Measurements from ENCODE around the gene FRY. TPM values are rescaled to one million over a fixed set of nuclear protein-coding genes. Genes with fewer than 3 reads are reported as not detected.

The FRY gene
- total and polyA plus RNA-seq, 10 of the 15 experiments (the other 5 are each of a cell fraction or from before 2014, with no cell fraction given) = 0.18 to 1.4 (median 0.30) TPM

DNA sequence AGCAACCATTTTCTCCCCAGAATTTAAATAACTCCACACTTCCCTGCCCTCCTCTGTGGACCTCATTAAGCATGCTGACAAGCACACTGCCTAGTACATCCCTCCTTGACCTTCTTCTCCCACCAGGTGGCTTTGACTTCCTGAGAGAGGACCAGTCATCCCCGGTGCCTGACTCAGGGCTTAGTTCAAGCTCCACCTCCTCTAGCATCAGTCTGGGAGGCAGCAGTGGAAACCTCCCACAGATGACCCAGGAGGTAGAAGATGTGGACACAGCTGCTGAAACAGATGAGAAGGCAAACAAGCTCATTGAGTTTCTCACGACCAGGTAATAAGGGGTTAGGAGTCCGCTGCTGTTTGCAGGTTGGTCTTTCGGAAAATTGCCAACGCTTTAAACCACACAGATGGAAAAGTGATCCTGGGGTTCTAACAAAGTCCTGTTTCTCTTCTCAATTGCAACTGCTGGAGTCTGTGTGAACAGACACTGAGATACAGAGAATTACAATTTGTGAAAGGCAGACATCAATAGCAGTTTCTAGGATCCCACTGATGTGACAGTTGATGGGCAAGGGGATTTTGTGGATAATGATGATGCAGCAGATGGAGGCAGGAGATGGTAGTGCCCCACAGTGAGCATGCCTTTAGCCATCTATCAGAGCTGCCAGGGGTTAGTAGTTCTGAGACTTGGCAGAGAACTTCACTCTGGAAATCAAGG lies 196.9 kb downstream of the FRY start:
- Histone ChIP-seq H3K27ac (ENCODE audit: control insufficient read depth, insufficient read depth) (no peak overlapping the region), H3K27me3 (replicated peaks in 1 of 2; ENCODE audit: control insufficient read depth in 2 of 2, insufficient read depth in 2 of 2, low read length in 1 of 2) (no peaks in the 10 kb centered on the region), H3K9ac (ENCODE audit: control insufficient read depth, insufficient read depth, low read length) (no peak overlapping the region), H3K4me2 (ENCODE audit: control insufficient read depth, insufficient read depth) (no peak overlapping the region), H2AFZ (ENCODE audit: control insufficient read depth, low read depth, low read length) (no peak overlapping the region), H3K79me2 (ENCODE audit: control insufficient read depth, insufficient read depth, low read length) (no peaks in the 10 kb centered on the region), H3K4me1 (ENCODE audit: control insufficient read depth, insufficient read depth, low read length) (no peaks in the 10 kb centered on the region), H3K4me3 (no peak overlapping the region), H3K9me3 (replicated peaks; ENCODE audit: control insufficient read depth, insufficient read depth, low read length) (no peaks in the 10 kb centered on the region), H3K36me3 (ENCODE audit: control insufficient read depth in 2 of 2, insufficient read depth in 2 of 2, low read length in 1 of 2) (no peaks in the 10 kb centered on the region), H4K20me1 (ENCODE audit: control insufficient read depth, insufficient read depth) (no peaks in the 10 kb centered on the region)
- BruUV-seq (replicated peaks) = no TSS peak
- DNase-seq (ENCODE audit: low read depth, low spot score) (no peak), FAIRE-seq (no peak), ATAC-seq (no peak)
- intact Hi-C loops (cut with micrococcal nuclease; ENCODE audit: unreplicated experiment) = no loop called here
- TF ChIP-seq NR2C2 (IDR thresholded peaks at IDR 0.05; ENCODE audit: borderline replicate concordance, control insufficient read depth, insufficient read length, low read depth) (no peak), WRNIP1 (IDR thresholded peaks at IDR 0.05; ENCODE audit: borderline replicate concordance, low read depth, low read length) (no peak), POLR2A (IDR thresholded peaks at IDR 0.05; ENCODE audit: low read depth, low read length) (no peak), HCFC1 (IDR thresholded peaks at IDR 0.05; ENCODE audit: low read length) (no peak), MXI1 (IDR thresholded peaks at IDR 0.05; ENCODE audit: low read depth, low read length) (no peak), NR2C1 (IDR thresholded peaks at IDR 0.05) (no peak), SPI1 (IDR thresholded peaks at IDR 0.05; ENCODE audit: borderline replicate concordance, insufficient read depth, low read depth, low read length) (no peak), TCF3 (IDR thresholded peaks at IDR 0.05; ENCODE audit: borderline replicate concordance, insufficient read depth, low read depth, low read length) (no peak), IKZF1 (conservative IDR thresholded peaks at IDR 0.05) (no peak), LARP7 (IDR thresholded peaks at IDR 0.05) (no peak), SUZ12 (IDR thresholded peaks at IDR 0.05; ENCODE audit: unreplicated experiment) (no peak), ZNF274 (IDR thresholded peaks at IDR 0.05; ENCODE audit: insufficient read depth, insufficient read length) (no peak), RFX5 (IDR thresholded peaks at IDR 0.05; ENCODE audit: low read depth, low read length) (no peak), NFYA (IDR thresholded peaks at IDR 0.05; ENCODE audit: borderline replicate concordance, low read depth, low read length) (no peak), SUPT20H (IDR thresholded peaks at IDR 0.05; ENCODE audit: borderline replicate concordance, control insufficient read depth, low read depth, low read length) (no peak), TCF12 (IDR thresholded peaks at IDR 0.05; ENCODE audit: low read depth, low read length) (no peak)
- TF ChIP-seq, protein P1, sequence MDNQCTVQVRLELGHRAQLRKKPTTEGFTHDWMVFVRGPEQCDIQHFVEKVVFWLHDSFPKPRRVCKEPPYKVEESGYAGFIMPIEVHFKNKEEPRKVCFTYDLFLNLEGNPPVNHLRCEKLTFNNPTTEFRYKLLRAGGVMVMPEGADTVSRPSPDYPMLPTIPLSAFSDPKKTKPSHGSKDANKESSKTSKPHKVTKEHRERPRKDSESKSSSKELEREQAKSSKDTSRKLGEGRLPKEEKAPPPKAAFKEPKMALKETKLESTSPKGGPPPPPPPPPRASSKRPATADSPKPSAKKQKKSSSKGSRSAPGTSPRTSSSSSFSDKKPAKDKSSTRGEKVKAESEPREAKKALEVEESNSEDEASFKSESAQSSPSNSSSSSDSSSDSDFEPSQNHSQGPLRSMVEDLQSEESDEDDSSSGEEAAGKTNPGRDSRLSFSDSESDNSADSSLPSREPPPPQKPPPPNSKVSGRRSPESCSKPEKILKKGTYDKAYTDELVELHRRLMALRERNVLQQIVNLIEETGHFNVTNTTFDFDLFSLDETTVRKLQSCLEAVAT (IDR thresholded peaks at IDR 0.05) = no peak
- TF ChIP-seq, protein P2, sequence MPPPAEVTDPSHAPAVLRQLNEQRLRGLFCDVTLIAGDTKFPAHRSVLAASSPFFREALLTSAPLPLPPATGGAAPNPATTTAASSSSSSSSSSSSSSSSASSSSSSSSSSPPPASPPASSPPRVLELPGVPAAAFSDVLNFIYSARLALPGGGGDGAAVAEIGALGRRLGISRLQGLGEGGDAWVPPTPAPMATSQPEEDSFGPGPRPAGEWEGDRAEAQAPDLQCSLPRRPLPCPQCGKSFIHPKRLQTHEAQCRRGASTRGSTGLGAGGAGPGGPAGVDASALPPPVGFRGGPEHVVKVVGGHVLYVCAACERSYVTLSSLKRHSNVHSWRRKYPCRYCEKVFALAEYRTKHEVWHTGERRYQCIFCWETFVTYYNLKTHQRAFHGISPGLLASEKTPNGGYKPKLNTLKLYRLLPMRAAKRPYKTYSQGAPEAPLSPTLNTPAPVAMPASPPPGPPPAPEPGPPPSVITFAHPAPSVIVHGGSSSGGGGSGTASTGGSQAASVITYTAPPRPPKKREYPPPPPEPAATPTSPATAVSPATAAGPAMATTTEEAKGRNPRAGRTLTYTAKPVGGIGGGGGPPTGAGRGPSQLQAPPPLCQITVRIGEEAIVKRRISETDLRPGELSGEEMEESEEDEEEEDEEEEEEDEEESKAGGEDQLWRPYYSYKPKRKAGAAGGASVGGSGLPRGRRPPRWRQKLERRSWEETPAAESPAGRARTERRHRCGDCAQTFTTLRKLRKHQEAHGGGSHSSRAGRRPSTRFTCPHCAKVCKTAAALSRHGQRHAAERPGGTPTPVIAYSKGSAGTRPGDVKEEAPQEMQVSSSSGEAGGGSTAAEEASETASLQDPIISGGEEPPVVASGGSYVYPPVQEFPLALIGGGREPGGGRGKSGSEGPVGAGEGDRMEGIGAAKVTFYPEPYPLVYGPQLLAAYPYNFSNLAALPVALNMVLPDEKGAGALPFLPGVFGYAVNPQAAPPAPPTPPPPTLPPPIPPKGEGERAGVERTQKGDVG (CRISPR knock-in tag; IDR thresholded peaks at IDR 0.05) = no peak
- TF ChIP-seq, protein P3, sequence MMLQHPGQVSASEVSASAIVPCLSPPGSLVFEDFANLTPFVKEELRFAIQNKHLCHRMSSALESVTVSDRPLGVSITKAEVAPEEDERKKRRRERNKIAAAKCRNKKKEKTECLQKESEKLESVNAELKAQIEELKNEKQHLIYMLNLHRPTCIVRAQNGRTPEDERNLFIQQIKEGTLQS (IDR thresholded peaks at IDR 0.05; ENCODE audit: borderline replicate concordance, extremely low read depth, low read depth, low read length) = no peak
- ChIA-PET CTCF (no interaction called here), POLR2A (no interaction called here), SMC1A (ENCODE audit: uncharacterized antibody, unreplicated experiment) (no interaction called here), RAD21 (ENCODE audit: unreplicated experiment) (no interaction called here)
- in situ Hi-C loops (cut with MboI) = no loop called here
- WGBS (ENCODE audit: insufficient coverage, insufficient replicate concordance, low lambda C conversion rate, missing lambda C conversion rate) = 57% methylated on average over 5 of the region's 5 CpGs
